Ovary (tissue), 9 donors: Measurements from ENCODE around the gene MAPK14. TPM values are rescaled to one million over a fixed set of nuclear protein-coding genes. Genes with fewer than 3 reads are reported as not detected.

ENCODE experiments used
- DNase-seq, 5 donors: peaks; one replicate each; pipeline ENCODE4 v3.0.0-alpha.2; 2019 to 2020
- H3K27ac ChIP-seq, 2 donors: fragments of 200-600 bp; one replicate each; pipeline versions ENCODE4 v1.5.1 to v1.8.0; 2019 to 2022
- H3K27me3 ChIP-seq: fragments of 200-600 bp; one replicate; pipeline ENCODE4 v1.8.0; 2022
- H3K36me3 ChIP-seq: fragments of 200-600 bp; sonication (generic); one replicate; pipeline ENCODE4 v1.5.1; 2019
- H3K4me1 ChIP-seq: one replicate; pipeline ENCODE4 v1.8.1; 2013; ENCODE audit warnings: mild to moderate bottlenecking, moderate library complexity; ENCODE audit not compliant: insufficient read depth
- H3K4me3 ChIP-seq: fragments of 200-600 bp; sonication (generic); one replicate; pipeline ENCODE4 v1.5.1; 2017
- H3K9me3 ChIP-seq, 2 donors: fragments of 200-600 bp in 1 of 2; sonication (generic) in 1 of 2; one replicate each; pipeline versions ENCODE4 v1.5.1 to v1.8.1; 2013 to 2019; ENCODE audit warnings: mild to moderate bottlenecking in 1 of 2, moderate library complexity in 1 of 2
- CTCF ChIP-seq, 3 donors: fragments of 450-650 bp in 2 of 3; fragments of 200-600 bp in 1 of 3; IDR thresholded peaks; one replicate each; pipeline versions ENCODE4 v1.5.1 to v1.8.0; 2016 to 2022; ENCODE audit warnings: antibody characterized with exemption in 3 of 3, mild to moderate bottlenecking in 1 of 3
- EP300 ChIP-seq: sonication (generic); formaldehyde crosslinking; IDR thresholded peaks from one replicate; pipeline ENCODE4 v1.6.1; 2017; ENCODE audit warnings: antibody characterized with exemption
- POLR2A ChIP-seq: fragments of 450-650 bp; IDR thresholded peaks from one replicate; pipeline ENCODE4 v1.6.1; 2017; ENCODE audit warnings: antibody characterized with exemption, mild to moderate bottlenecking, moderate library complexity
- WGBS, 3 donors: extraction: QIAGEN DNeasy Blood & Tissue Kit in 1 of 3; methylation state at CpG; one replicate each; pipeline versions ENCODE4 v1.1.5 to v1.1.7; 2013 to 2017; 5-methylcytosine and 5-hydroxymethylcytosine counted together
- intact Hi-C, 4 donors: fragments of 100-400 bp; cut with DNase I; formaldehyde crosslinking; loops; one replicate each; pipeline versions ENCODE4 v1.11.0 to v1.15.1; 2022 to 2023
- polyA plus RNA-seq, 2 donors: library from polyadenylated mRNA; stranded (reverse); fragments of 200-250 nt in 1 of 2; fragments of 350-450 nt in 1 of 2; fragmentation: Illumina TruSeq in 1 of 2; extraction: RNeasy Lipid Tissue Mini Kit (QIAGEN cat#74804) in 1 of 2; gene quantifications; one replicate each; pipeline ENCODE4 v1.2.3, GENCODE V29; 2013 to 2014
- total RNA-seq, 7 donors: library from RNA; depleted of rRNA in 2 of 7; stranded (reverse); fragments of >200 nt in 2 of 7; fragmentation: NEBNext Ultra II Directional in 3 of 7; extraction: Animal tissue kit (Norgen Biotek cat#: 25700) in 3 of 7; gene quantifications; one replicate each; pipeline versions ENCODE4 v1.1.0 to v1.2.4, GENCODE V29; 2016 to 2023
- donor health status: DM: no; HTN: no; CAD: no; lungs with moderate emphysema.
- donor health status: DM: no; HTN: no; CAD: no.
- donor health status: Bipolar disorder and iron deficiency.
- donor health status: DM: yes; HTN: yes; CAD: no.
- donor health status: DM: no; HTN: no; CAD: no.
- donor health status: DM: yes; HTN: yes; CAD: no.

Gene MAPK14
- total and polyA plus RNA-seq, 9 donors = 18.6 to 58.8 (median 37.1) TPM

- no peak for DNase-seq
- Histone ChIP-seq H3K9me3 (no peaks in the 10 kb centered on the region), H3K4me1 (no peaks in the 10 kb centered on the region), H3K4me3 (no peak overlapping the region), H3K27ac (peak overlapping the region in 1 of 2 donors; percentile 18), H3K27me3 (no peaks in the 10 kb centered on the region), H3K36me3 (no peaks in the 10 kb centered on the region)
- no peak for TF ChIP-seq CTCF (IDR thresholded peaks at IDR 0.05)
- TF ChIP-seq EP300 = peak; percentile 71
- no peak for TF ChIP-seq POLR2A
- 52 to 60% (median 55%) methylated on average over 3 of the region's 3 CpGs for WGBS, 3 donors
- intact Hi-C loops = no loop called here
Observed at GRCh38 chr6:36150283-36150682, 122.7 kb downstream of the MAPK14 start.

- H3K27ac ChIP-seq = no peak overlapping the region
- DNase-seq = no peak
- no peaks in the 10 kb centered on the region for H3K4me1 ChIP-seq
- no peak overlapping the region for H3K4me3 ChIP-seq
- no peak for TF ChIP-seq CTCF (IDR thresholded peaks at IDR 0.05)
- no peak for TF ChIP-seq EP300
- TF ChIP-seq POLR2A = no peak
- H3K9me3 ChIP-seq = no peaks in the 10 kb centered on the region
- H3K36me3 ChIP-seq = no peaks in the 10 kb centered on the region
- H3K27me3 ChIP-seq = no peaks in the 10 kb centered on the region
- 96 to 97% (median 96%) methylated on average over 2 of the region's 2 CpGs for WGBS, 3 donors
- intact Hi-C loops = no loop called here
Observed at GRCh38 chr6:36154286-36154685, 126.7 kb downstream of the MAPK14 start.

DNA sequence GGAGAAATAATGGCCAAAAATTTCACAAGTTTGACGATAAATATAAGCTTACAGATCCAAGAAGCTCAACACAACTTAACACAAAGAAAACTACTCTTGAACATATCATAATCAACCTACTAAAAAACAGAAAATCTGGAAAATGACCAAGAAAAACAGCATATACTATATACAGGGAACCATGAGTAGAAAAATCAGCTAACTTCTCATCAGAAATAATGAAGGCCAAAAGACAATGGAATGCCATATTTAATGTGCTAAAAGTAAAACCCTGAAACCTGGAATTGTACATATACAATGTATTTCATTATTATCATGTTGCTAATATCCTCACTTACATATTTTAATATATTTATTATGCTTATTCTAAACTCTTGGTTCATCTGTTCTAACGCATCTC lies 128.1 kb downstream of the MAPK14 start:
- no peak for DNase-seq
- Histone ChIP-seq H3K27me3 (no peaks in the 10 kb centered on the region), H3K27ac (no peak overlapping the region), H3K9me3 (peaks cover 0 to 3% of the 10 kb centered on the region in 2 donors), H3K4me3 (no peak overlapping the region), H3K4me1 (no peaks in the 10 kb centered on the region), H3K36me3 (no peaks in the 10 kb centered on the region)
- TF ChIP-seq CTCF (IDR thresholded peaks at IDR 0.05) (no peak), POLR2A (no peak), EP300 (no peak)
- WGBS, 3 donors = 93 to 97% (median 95%) methylated on average over 2 of the region's 2 CpGs
- intact Hi-C loops = no loop called here

DNA sequence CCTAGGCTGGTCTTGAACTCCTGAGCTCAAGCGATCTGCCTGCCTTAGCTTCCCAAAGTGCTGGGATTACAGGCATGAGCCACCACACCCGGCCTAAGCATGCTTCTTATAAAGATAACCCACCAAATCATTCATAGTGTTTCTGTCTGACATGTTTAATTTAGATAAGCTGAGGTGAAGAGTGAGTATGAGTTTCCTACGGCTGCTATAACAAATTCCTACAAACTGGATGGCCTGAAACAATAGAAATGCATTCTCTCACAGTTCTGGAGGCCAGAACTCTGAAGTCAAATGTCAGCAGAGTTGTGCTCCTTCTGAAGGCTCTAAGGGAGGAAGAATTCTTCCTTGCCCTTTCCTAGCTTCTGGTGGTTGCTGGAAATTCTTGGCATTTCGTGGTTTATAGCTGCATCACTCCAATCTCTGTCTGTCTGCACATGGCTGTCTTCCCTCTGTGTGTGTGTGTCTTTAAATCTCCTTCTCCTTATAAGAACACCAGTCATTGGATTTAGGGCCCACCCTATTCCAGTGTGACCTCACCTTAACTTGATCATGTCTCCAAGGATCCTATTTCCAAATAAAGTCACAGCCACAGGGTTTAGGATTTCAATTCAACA lies 132.6 kb downstream of the MAPK14 start:
- TF ChIP-seq POLR2A (no peak), EP300 (no peak), CTCF (IDR thresholded peaks at IDR 0.05) (no peak)
- Histone ChIP-seq H3K36me3 (no peaks in the 10 kb centered on the region), H3K4me3 (no peak overlapping the region), H3K27ac (no peak overlapping the region), H3K27me3 (no peaks in the 10 kb centered on the region), H3K4me1 (no peaks in the 10 kb centered on the region), H3K9me3 (peaks cover 0 to 3% of the 10 kb centered on the region in 2 donors)
- intact Hi-C loops = no loop called here
- 94 to 98% (median 96%) methylated on average over 4 of the region's 4 CpGs for WGBS, 3 donors
- DNase-seq = no peak

Other genes with a start within 250 kb of the MAPK14 start
- gene CLPSL1, start 246.8 kb upstream of the MAPK14 start, total RNA-seq = not detected
- not detected for gene CLPSL1, start 246.8 kb upstream of the MAPK14 start, polyA plus RNA-seq
- 10 to 100 TPM in 2 of 7 donors, 1 to 10 TPM in 1, not detected in 4; 3.1 to 16.0 (median 10.2) TPM for gene CLPS, start 230.5 kb upstream of the MAPK14 start, total RNA-seq
- not detected for gene CLPS, start 230.5 kb upstream of the MAPK14 start, polyA plus RNA-seq
- gene LHFPL5, start 222.5 kb upstream of the MAPK14 start, total RNA-seq = not detected
- gene LHFPL5, start 222.5 kb upstream of the MAPK14 start, polyA plus RNA-seq = not detected
- gene SRPK1, start 106.7 kb upstream of the MAPK14 start, total RNA-seq = 10 to 100 TPM; 21.1 to 28.4 (median 23.5) TPM
- 10 to 100 TPM in 1 of 2 donors, 1 to 10 TPM in 1; 7.3 to 18.5 TPM for gene SRPK1, start 106.7 kb upstream of the MAPK14 start, polyA plus RNA-seq
- under 1 TPM in 3 of 7 donors, not detected in 4; 0.10 to 0.17 (median 0.12) TPM for gene SLC26A8, start 3.2 kb upstream of the MAPK14 start, total RNA-seq
- under 1 TPM; 0.07 to 0.10 TPM for gene SLC26A8, start 3.2 kb upstream of the MAPK14 start, polyA plus RNA-seq
- 10 to 100 TPM in 1 of 7 donors, 1 to 10 TPM in 6; 3.3 to 15.6 (median 6.2) TPM for gene MAPK13, start 102.7 kb downstream of the MAPK14 start, total RNA-seq
- 1 to 10 TPM; 3.4 to 8.0 TPM for gene MAPK13, start 102.7 kb downstream of the MAPK14 start, polyA plus RNA-seq
- 10 to 100 TPM; 15.7 to 34.5 (median 31.0) TPM for gene BRPF3, start 168.9 kb downstream of the MAPK14 start, total RNA-seq
- gene BRPF3, start 168.9 kb downstream of the MAPK14 start, polyA plus RNA-seq = 10 to 100 TPM; 18.2 to 30.3 TPM
- gene PNPLA1, start 242.3 kb downstream of the MAPK14 start, total RNA-seq = under 1 TPM in 2 of 7 donors, not detected in 5; 0.18 to 0.20 TPM
- gene PNPLA1, start 242.3 kb downstream of the MAPK14 start, polyA plus RNA-seq = under 1 TPM; 0.04 to 0.07 TPM